HFFc6 (cell line): ENCODE measurements around the gene GOLGA3. TPM values are rescaled to one million over a fixed set of nuclear protein-coding genes. Genes with fewer than 3 reads are reported as not detected.

ENCODE experiments used
- DNase-seq: peaks from one replicate; pipeline ENCODE4 v3.0.0-alpha.2; 2018
- H3K27ac Mint-ChIP-seq: 2 replicates; pipeline ENCODE4 v1.8.0; 2020; ENCODE audit warnings: mild to moderate bottlenecking, mixed read lengths
- H3K27me3 Mint-ChIP-seq: 2 replicates; pipeline ENCODE4 v1.8.0; 2021; ENCODE audit warnings: mild to moderate bottlenecking, moderate library complexity, mixed read lengths; ENCODE audit not compliant: insufficient read depth
- H3K36me3 Mint-ChIP-seq: 2 replicates; pipeline ENCODE4 v1.8.0; 2021; ENCODE audit warnings: low read depth, mixed read lengths
- H3K4me1 Mint-ChIP-seq: 2 replicates; pipeline ENCODE4 v1.8.0; 2020; ENCODE audit warnings: low read depth, mixed read lengths
- H3K4me3 Mint-ChIP-seq: 2 replicates; pipeline ENCODE4 v1.8.0; 2020; ENCODE audit warnings: mild to moderate bottlenecking, moderate library complexity, mixed read lengths
- H3K9me3 Mint-ChIP-seq: 2 replicates; pipeline ENCODE4 v1.8.0; 2020; ENCODE audit warnings: mild to moderate bottlenecking, mixed read lengths
- total RNA-seq, 6 experiments: library from RNA; stranded (reverse); fragmentation: NEBNext Ultra II Directional; extraction: Animal tissue kit (Norgen Biotek cat#: 25700); gene quantifications; 2 replicates in 1 of 6; 3 replicates in 5 of 6; pipeline ENCODE4 v1.2.3, GENCODE V29; 2021
- TF ChIP-seq, protein P1 (sequence below): fragments of 200-600 bp; sonication (generic); IDR thresholded peaks from 2 replicates; pipeline ENCODE4 v1.5.0; 2021; ENCODE audit warnings: antibody characterized with exemption, mild to moderate bottlenecking

Gene GOLGA3
- total RNA-seq, 6 experiments from 2014 or later = 108 to 121 (median 115) TPM

DNA sequence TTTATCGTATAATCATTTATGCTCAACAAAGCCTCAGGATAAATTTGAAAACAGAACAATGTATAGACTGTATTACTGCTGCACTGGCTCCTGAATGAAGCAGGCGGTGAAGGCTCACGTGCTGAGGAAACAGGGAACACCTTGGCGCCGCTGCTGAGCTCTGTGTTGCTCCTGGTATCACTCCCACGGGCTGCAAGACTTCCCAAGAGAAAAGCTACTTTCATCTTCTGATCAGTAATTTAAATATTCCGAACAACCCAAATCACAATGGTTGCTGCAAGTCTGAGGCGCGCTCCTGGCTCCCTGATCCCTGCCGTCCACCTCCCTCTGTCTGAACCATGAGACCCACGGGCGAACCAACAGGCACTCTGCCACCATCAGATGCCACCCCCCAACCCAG is 102.3 kb downstream of the GOLGA3 start:
- Mint-ChIP-seq H3K4me3 (no peak overlapping the region), H3K27ac (peak overlapping the region; percentile 67; the same call in 1 of the 2 replicates), H3K36me3 (peaks cover 61% of the 10 kb centered on the region), H3K9me3 (no peaks in the 10 kb centered on the region), H3K4me1 (peaks cover 21% of the 10 kb centered on the region), H3K27me3 (peaks cover 5% of the 10 kb centered on the region)
- TF ChIP-seq, protein P1, sequence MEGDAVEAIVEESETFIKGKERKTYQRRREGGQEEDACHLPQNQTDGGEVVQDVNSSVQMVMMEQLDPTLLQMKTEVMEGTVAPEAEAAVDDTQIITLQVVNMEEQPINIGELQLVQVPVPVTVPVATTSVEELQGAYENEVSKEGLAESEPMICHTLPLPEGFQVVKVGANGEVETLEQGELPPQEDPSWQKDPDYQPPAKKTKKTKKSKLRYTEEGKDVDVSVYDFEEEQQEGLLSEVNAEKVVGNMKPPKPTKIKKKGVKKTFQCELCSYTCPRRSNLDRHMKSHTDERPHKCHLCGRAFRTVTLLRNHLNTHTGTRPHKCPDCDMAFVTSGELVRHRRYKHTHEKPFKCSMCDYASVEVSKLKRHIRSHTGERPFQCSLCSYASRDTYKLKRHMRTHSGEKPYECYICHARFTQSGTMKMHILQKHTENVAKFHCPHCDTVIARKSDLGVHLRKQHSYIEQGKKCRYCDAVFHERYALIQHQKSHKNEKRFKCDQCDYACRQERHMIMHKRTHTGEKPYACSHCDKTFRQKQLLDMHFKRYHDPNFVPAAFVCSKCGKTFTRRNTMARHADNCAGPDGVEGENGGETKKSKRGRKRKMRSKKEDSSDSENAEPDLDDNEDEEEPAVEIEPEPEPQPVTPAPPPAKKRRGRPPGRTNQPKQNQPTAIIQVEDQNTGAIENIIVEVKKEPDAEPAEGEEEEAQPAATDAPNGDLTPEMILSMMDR = no peak
- DNase-seq = no peak

DNA sequence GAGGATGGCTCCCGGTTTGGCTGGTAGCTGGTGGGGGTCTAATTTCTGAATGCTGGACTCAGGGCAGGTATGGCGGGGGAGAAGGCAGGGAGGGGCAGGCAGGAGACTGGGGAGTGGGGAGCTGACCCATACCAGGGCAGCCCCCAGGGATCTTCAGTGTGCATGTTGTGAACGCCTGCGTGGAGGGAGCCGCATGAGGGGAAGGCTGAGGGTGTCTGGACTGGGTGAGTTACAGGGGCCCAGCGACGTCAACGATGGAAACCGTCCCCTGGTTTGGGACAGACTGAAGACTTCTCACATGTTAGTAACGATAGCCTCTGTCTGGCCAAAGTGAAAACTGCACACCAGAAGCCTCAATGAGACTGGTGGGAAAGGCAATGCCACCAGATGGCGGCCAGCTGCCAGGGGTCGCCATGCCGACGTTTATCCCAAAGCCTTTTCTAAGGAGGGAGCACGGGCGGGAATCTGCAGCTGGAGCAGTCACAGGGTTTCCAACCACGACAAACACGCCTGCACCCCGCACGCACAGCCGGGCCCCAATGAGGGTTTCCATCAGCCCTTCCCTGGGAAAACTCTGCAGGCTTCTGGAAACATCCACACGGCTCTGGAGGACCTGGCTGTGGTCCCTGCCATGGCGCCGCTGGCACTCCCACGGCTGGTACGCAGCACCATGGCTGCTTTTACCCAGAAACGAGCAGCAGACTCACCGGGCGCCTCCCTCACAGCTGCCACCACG is 104.0 kb downstream of the GOLGA3 start:
- Mint-ChIP-seq H3K4me3 (peak overlapping the region; percentile 45; the same call in 1 of the 2 replicates), H3K27me3 (peaks cover 5% of the 10 kb centered on the region), H3K4me1 (peaks cover 17% of the 10 kb centered on the region), H3K36me3 (peaks cover 64% of the 10 kb centered on the region), H3K9me3 (no peaks in the 10 kb centered on the region), H3K27ac (peak overlapping the region; percentile 90)
- DNase-seq = no peak
- TF ChIP-seq, protein P1 = no peak

DNA sequence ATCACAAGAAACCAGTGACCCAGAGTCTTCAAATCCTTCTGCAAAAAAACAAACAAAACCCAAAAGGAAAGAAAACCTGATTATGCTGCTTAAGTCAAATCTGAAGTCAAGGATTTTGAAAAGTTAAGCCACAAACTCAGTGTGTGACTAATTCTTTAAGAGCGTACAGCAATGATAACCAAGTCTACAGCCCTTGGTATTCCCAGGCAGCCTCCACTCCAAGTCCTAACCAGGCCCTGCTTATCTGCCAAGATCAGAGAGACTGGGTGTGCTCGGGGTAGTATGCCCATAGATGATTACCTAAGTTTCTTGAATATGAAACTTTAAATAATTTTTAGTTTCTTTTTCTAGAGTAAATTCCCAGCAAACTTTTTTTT is 104.9 kb downstream of the GOLGA3 start:
- Mint-ChIP-seq H3K27ac (peak overlapping the region; percentile 90), H3K4me1 (peaks cover 15% of the 10 kb centered on the region), H3K9me3 (0 out of 2 replicates have a peak, but pooled peaks cover 6% of the 10 kb centered on the region), H3K4me3 (peak overlapping the region; percentile 47; the same call in 1 of the 2 replicates), H3K27me3 (peaks cover 8% of the 10 kb centered on the region), H3K36me3 (peaks cover 67% of the 10 kb centered on the region)
- TF ChIP-seq, protein P1 = no peak
- peak; percentile 76 for DNase-seq

DNA sequence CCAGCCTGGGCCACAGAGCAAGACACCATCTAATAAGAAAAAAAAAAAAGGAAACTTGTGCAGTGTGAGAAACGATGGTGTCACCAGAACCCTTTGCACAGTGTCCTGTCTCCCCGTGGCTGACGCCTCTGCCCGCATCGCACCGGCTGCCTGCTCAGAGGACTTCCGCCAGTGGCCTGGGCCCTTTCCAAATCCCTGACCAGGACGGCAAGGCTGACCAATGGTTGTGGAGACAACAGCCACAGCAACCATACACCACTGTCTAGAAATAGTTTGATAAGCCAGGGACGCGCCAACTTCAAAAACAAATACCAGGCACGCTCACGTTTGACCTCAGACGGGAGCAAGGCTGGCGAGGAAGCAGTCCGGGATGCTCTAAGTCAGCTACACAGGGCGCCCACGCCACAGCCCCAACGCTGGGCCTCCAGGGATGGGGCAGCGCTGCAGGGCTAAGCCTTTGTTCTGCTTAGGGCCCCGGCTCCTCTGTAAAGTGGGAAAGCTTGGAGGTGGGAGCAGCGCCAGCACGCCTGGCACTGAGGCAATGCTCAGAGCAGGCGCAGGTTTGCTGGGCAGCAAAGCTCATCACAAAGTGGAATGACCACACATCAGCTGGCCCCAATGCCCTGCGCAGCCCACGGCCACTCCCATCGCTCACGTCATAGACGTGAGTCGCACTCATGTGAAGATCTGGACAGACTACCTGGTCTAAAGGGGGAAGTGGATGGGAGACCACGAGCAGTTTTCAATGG is 105.5 kb downstream of the GOLGA3 start:
- Mint-ChIP-seq H3K27me3 (peaks cover 8% of the 10 kb centered on the region), H3K27ac (peak overlapping the region; percentile 90), H3K36me3 (peaks cover 61% of the 10 kb centered on the region), H3K4me3 (peak overlapping the region; percentile 47; the same call in 1 of the 2 replicates), H3K4me1 (peaks cover 15% of the 10 kb centered on the region), H3K9me3 (0 out of 2 replicates have a peak, but pooled peaks cover 6% of the 10 kb centered on the region)
- TF ChIP-seq, protein P1 = no peak
- DNase-seq = peak; percentile 21

DNA sequence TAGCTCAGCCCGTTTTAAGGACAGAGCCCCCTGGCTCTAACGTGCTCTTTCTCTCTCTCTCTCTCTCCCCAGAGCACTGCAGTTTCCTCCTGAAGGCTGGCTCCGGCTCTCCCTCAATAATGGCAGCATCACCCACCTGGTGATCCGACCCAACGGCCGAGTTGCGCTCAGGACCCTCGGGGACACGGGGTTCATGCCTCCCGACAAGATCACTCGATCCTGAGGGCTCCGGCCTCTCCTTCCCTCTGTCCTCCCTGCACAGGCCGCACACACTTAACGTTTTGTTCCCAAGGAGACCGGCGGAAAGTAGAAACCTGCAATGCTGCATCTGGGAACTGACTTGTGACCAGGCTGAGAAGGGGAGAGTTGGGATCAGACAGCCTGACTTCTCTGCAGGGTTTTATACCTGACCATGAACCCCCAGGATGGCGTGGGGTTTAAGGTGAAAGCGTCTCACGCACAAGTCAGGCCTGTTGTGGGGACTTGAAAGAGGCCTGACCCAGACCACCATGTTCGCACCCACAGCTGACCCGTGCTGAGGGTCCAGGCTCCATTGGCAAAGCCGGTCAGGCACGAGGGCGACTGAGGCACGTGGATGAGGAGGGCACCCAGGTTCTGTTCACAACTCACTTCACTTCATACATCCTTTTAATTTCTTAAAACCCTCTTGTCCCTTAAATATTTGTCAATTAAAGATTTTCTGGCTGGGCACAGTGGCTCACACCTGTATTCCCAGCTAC is 107.9 kb downstream of the GOLGA3 start:
- TF ChIP-seq, protein P1 = no peak
- no peak overlapping the region for H3K4me3 Mint-ChIP-seq
- H3K27ac Mint-ChIP-seq = no peak overlapping the region
- H3K4me1 Mint-ChIP-seq = peaks cover 15% of the 10 kb centered on the region
- peaks cover 15% of the 10 kb centered on the region for H3K27me3 Mint-ChIP-seq
- peaks cover 47% of the 10 kb centered on the region for H3K36me3 Mint-ChIP-seq
- DNase-seq = no peak
- H3K9me3 Mint-ChIP-seq = 0 out of 2 replicates have a peak, but pooled peaks cover 6% of the 10 kb centered on the region
